Measurements from ENCODE around the gene SCAI. TPM values are rescaled to one million over a fixed set of nuclear protein-coding genes. Genes with fewer than 3 reads are reported as not detected.

The SCAI gene
- total RNA-seq, 2 donors from 2014 or later = 14.5 to 16.9 TPM

- Mint-ChIP-seq H3K9me3 (no peaks in the 10 kb centered on the region), H3K4me3 (peak overlapping the region; percentile 98), H3K4me1 (ENCODE audit: low read depth) (peaks cover 42% of the 10 kb centered on the region), H3K36me3 (ENCODE audit: insufficient read depth in 2 of 2) (peaks cover 4 to 10% of the 10 kb centered on the region in 2 donors), H3K27ac (peak overlapping the region; percentile 95), H3K27me3 (ENCODE audit: low read depth) (no peaks in the 10 kb centered on the region)
- DNase-seq = peak; percentile 7 to 24
- ATAC-seq (replicated peaks in 1 of 2) = peak; percentile 22 to 42
Observed at GRCh38 chr9:125142560-125143376, 560 bp downstream of the SCAI start.

- H3K4me1 Mint-ChIP-seq (ENCODE audit: low read depth) = peaks cover 39% of the 10 kb centered on the region
- no peaks in the 10 kb centered on the region for H3K9me3 Mint-ChIP-seq
- H3K27me3 Mint-ChIP-seq (ENCODE audit: low read depth) = no peaks in the 10 kb centered on the region
- H3K36me3 Mint-ChIP-seq (ENCODE audit: insufficient read depth in 2 of 2) = peaks cover 4 to 11% of the 10 kb centered on the region in 2 donors
- ATAC-seq (replicated peaks in 1 of 2) (no peak), DNase-seq (no peak)
- H3K27ac Mint-ChIP-seq = peak overlapping the region; percentile 95
- peak overlapping the region; percentile 98 for H3K4me3 Mint-ChIP-seq
Observed at GRCh38 chr9:125141751-125142150, 1.6 kb downstream of the SCAI start.

GRCh38 chr9:125141251-125141650, 2.1 kb downstream of the SCAI start:
- no peak for ATAC-seq (replicated peaks in 1 of 2)
- no peak for DNase-seq
- H3K4me3 Mint-ChIP-seq = peak overlapping the region in 1 of 2 donors; percentile 98
- no peaks in the 10 kb centered on the region for H3K27me3 Mint-ChIP-seq (ENCODE audit: low read depth)
- no peaks in the 10 kb centered on the region for H3K9me3 Mint-ChIP-seq
- no peak overlapping the region for H3K27ac Mint-ChIP-seq
- peaks cover 36% of the 10 kb centered on the region for H3K4me1 Mint-ChIP-seq (ENCODE audit: low read depth)
- H3K36me3 Mint-ChIP-seq (ENCODE audit: insufficient read depth in 2 of 2) = peaks cover 4 to 11% of the 10 kb centered on the region in 2 donors

GRCh38 chr9:125140576-125140975, 2.8 kb downstream of the SCAI start:
- ATAC-seq (replicated peaks in 1 of 2) (no peak), DNase-seq (no peak)
- Mint-ChIP-seq H3K9me3 (no peaks in the 10 kb centered on the region), H3K36me3 (ENCODE audit: insufficient read depth in 2 of 2) (peaks cover 4 to 11% of the 10 kb centered on the region in 2 donors), H3K27me3 (ENCODE audit: low read depth) (no peaks in the 10 kb centered on the region), H3K4me1 (ENCODE audit: low read depth) (peaks cover 32% of the 10 kb centered on the region), H3K4me3 (no peak overlapping the region), H3K27ac (no peak overlapping the region)

- Mint-ChIP-seq H3K27me3 (ENCODE audit: low read depth) (no peaks in the 10 kb centered on the region), H3K36me3 (ENCODE audit: insufficient read depth in 2 of 2) (peaks cover 4 to 11% of the 10 kb centered on the region in 2 donors), H3K4me3 (no peak overlapping the region), H3K9me3 (no peaks in the 10 kb centered on the region), H3K27ac (no peak overlapping the region), H3K4me1 (ENCODE audit: low read depth) (peaks cover 44% of the 10 kb centered on the region)
- ATAC-seq (replicated peaks in 1 of 2) (no peak), DNase-seq (no peak)
Observed at GRCh38 chr9:125137200-125137599, 6.1 kb downstream of the SCAI start.

GRCh38 chr9:125134976-125135375, 8.4 kb downstream of the SCAI start:
- ATAC-seq (replicated peaks in 1 of 2) (no peak), DNase-seq (no peak)
- peaks cover 4 to 10% of the 10 kb centered on the region in 2 donors for H3K36me3 Mint-ChIP-seq (ENCODE audit: insufficient read depth in 2 of 2)
- no peak overlapping the region for H3K4me3 Mint-ChIP-seq
- no peak overlapping the region for H3K27ac Mint-ChIP-seq
- H3K9me3 Mint-ChIP-seq = no peaks in the 10 kb centered on the region
- no peaks in the 10 kb centered on the region for H3K27me3 Mint-ChIP-seq (ENCODE audit: low read depth)
- H3K4me1 Mint-ChIP-seq (ENCODE audit: low read depth) = peaks cover 38% of the 10 kb centered on the region

- H3K27ac Mint-ChIP-seq = peak overlapping the region; percentile 83
- H3K4me3 Mint-ChIP-seq = peak overlapping the region; percentile 41 to 75
- H3K36me3 Mint-ChIP-seq (ENCODE audit: insufficient read depth in 2 of 2) = peaks cover 4 to 6% of the 10 kb centered on the region in 2 donors
- H3K27me3 Mint-ChIP-seq (ENCODE audit: low read depth) = no peaks in the 10 kb centered on the region
- ATAC-seq (replicated peaks in 1 of 2) (peak; percentile 86 to 91), DNase-seq (peak; percentile 28)
- no peaks in the 10 kb centered on the region for H3K9me3 Mint-ChIP-seq
- peaks cover 28% of the 10 kb centered on the region for H3K4me1 Mint-ChIP-seq (ENCODE audit: low read depth)
Observed at GRCh38 chr9:125133403-125134329, 9.7 kb downstream of the SCAI start.

- ATAC-seq (replicated peaks in 1 of 2) (no peak), DNase-seq (no peak)
- H3K27ac Mint-ChIP-seq = peak overlapping the region; percentile 50
- H3K36me3 Mint-ChIP-seq (ENCODE audit: insufficient read depth in 2 of 2) = peaks cover 4% of the 10 kb centered on the region in 2 donors
- no peaks in the 10 kb centered on the region for H3K9me3 Mint-ChIP-seq
- H3K4me1 Mint-ChIP-seq (ENCODE audit: low read depth) = peaks cover 37% of the 10 kb centered on the region
- peak overlapping the region in 1 of 2 donors; percentile 48 for H3K4me3 Mint-ChIP-seq
- no peaks in the 10 kb centered on the region for H3K27me3 Mint-ChIP-seq (ENCODE audit: low read depth)
Observed at GRCh38 chr9:125131778-125132177, 11.6 kb downstream of the SCAI start.

- H3K9me3 Mint-ChIP-seq = no peaks in the 10 kb centered on the region
- ATAC-seq (replicated peaks in 1 of 2) (peak; percentile 98 to 99), DNase-seq (peak; percentile 82 to 87)
- H3K4me1 Mint-ChIP-seq (ENCODE audit: low read depth) = peaks cover 32% of the 10 kb centered on the region
- peak overlapping the region; percentile 63 to 85 for H3K4me3 Mint-ChIP-seq
- H3K36me3 Mint-ChIP-seq (ENCODE audit: insufficient read depth in 2 of 2) = no peaks in the 10 kb centered on the region
- H3K27ac Mint-ChIP-seq = peak overlapping the region; percentile 84
- no peaks in the 10 kb centered on the region for H3K27me3 Mint-ChIP-seq (ENCODE audit: low read depth)
Observed at GRCh38 chr9:125126019-125126746, 17.1 kb downstream of the SCAI start.

GRCh38 chr9:125125523-125125922, 17.8 kb downstream of the SCAI start:
- DNase-seq (no peak), ATAC-seq (replicated peaks in 1 of 2) (no peak)
- H3K4me3 Mint-ChIP-seq = peak overlapping the region; percentile 63 to 85
- H3K9me3 Mint-ChIP-seq = no peaks in the 10 kb centered on the region
- H3K4me1 Mint-ChIP-seq (ENCODE audit: low read depth) = peaks cover 39% of the 10 kb centered on the region
- H3K36me3 Mint-ChIP-seq (ENCODE audit: insufficient read depth in 2 of 2) = no peaks in the 10 kb centered on the region
- no peaks in the 10 kb centered on the region for H3K27me3 Mint-ChIP-seq (ENCODE audit: low read depth)
- H3K27ac Mint-ChIP-seq = peak overlapping the region; percentile 84

- H3K4me3 Mint-ChIP-seq = peak overlapping the region; percentile 2 to 9
- no peak for DNase-seq
Observed at GRCh38 chr9:125121146-125121545, 22.2 kb downstream of the SCAI start.

GRCh38 chr9:125119643-125120286, 23.6 kb downstream of the SCAI start:
- peak overlapping the region; percentile 50 for H3K27ac Mint-ChIP-seq

More at GRCh38 chr9:125121146-125121545, 22.2 kb downstream of the SCAI start:
- H3K36me3 Mint-ChIP-seq (ENCODE audit: insufficient read depth in 2 of 2) = peaks cover 0 to 2% of the 10 kb centered on the region in 2 donors
- no peaks in the 10 kb centered on the region for H3K27me3 Mint-ChIP-seq (ENCODE audit: low read depth)
- H3K9me3 Mint-ChIP-seq = no peaks in the 10 kb centered on the region
- H3K27ac Mint-ChIP-seq = no peak overlapping the region
- peaks cover 35% of the 10 kb centered on the region for H3K4me1 Mint-ChIP-seq (ENCODE audit: low read depth)
- peak in 1 of 2 donors; percentile 7 for ATAC-seq (replicated peaks in 1 of 2)

More at GRCh38 chr9:125119643-125120286, 23.6 kb downstream of the SCAI start:
- Mint-ChIP-seq H3K4me1 (ENCODE audit: low read depth) (peaks cover 25% of the 10 kb centered on the region), H3K9me3 (no peaks in the 10 kb centered on the region), H3K4me3 (no peak overlapping the region), H3K27me3 (ENCODE audit: low read depth) (no peaks in the 10 kb centered on the region), H3K36me3 (ENCODE audit: insufficient read depth in 2 of 2) (peaks cover 0 to 2% of the 10 kb centered on the region in 2 donors)
- DNase-seq = no peak
- ATAC-seq (replicated peaks in 1 of 2) = peak; percentile 65 to 70

Data from activated T-cell treated with anti-CD3 and anti-CD28 coated beads, Interleukin-2, amount 50 U/mL, for 72 hours (primary cell).